NCI-H82 (cell line): ENCODE measurements around the gene ARMC2.
"Not testable (repeated sequence)": the region's sequence is repeated elsewhere in the genome, so short reads cannot be mapped to it uniquely, and the experiment has no call there.

Experiments used
- DNase-seq: peaks from one replicate; lab custom pipeline; 2025; lab: John Stamatoyannopoulos, UW

The ARMC2 gene

GRCh38 chr6:108916026-108916686 lies 67.9 kb downstream of the ARMC2 start:
- DNase-seq: no peak

DNA sequence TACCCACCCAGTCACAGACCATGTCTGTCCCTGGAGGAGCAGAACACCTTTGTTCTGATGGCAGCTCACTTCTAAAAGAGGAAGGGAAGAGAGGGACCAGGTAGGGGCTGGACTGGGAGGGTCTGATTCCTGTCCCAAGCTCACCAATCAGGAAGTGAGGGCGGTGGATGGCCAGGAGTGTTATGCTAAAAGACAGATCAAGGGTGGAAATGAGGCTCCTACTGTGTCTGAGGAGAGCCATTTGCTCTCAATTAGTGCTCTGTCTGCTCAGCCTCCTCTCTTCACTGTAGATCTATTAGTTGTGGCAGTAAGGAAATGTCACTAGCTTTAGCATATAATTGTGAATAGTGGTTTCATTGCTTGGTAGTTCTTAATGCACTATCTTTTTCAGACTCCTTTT lies 72.5 kb downstream of the ARMC2 start:
- no peak for DNase-seq

GRCh38 chr6:108921547-108922361 lies 73.5 kb downstream of the ARMC2 start:
- no peak for DNase-seq

DNA sequence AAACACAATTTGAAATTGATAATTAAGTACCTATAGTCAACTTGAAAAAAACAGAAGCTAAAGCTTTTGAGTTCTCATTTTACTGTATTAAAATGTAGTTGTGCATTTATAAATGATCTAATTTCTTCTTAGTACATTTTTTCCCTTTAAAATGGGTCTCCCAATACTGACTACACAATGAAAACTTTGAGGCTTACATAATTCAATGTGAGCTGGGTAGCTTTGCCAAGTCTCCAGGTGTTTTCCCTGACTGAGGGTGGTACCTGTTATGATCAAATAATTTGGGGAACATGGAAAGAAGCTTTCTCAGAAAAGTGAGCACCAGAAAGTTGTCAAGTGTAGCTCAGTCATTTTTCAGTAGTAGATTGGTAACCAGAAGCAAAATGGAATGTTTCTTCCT lies 74.3 kb downstream of the ARMC2 start:
- DNase-seq: no peak

DNA sequence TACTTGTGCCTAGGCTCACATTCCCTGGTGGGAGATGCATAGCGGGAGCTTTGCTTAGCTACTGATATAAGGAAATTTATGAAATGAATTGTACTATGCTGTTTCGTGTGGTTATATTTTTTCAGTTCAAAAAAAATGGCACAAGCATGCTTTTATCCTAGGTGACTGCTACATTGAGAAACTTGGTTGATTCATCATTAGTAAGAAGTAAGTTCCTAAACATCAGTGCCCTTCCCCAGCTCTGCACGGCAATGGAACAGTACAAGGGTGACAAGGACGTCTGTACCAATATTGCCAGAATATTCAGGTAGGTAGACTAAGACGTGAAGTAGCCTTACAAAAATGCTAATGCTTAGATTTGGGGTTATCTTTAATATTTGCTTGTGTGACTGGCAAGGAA lies 79.7 kb downstream of the ARMC2 start:
- DNase-seq: no peak

- DNase-seq: no peak
These were observed 80.4 kb downstream of the ARMC2 start for GRCh38 chr6:108928650-108929049.

- DNase-seq: not testable (repeated sequence)
These were observed 82.9 kb downstream of the ARMC2 start for GRCh38 chr6:108931090-108931489.

GRCh38 chr6:108937170-108937569 lies 88.9 kb downstream of the ARMC2 start:
- no peak for DNase-seq

GRCh38 chr6:108940741-108941140 lies 92.5 kb downstream of the ARMC2 start:
- DNase-seq: no peak

DNA sequence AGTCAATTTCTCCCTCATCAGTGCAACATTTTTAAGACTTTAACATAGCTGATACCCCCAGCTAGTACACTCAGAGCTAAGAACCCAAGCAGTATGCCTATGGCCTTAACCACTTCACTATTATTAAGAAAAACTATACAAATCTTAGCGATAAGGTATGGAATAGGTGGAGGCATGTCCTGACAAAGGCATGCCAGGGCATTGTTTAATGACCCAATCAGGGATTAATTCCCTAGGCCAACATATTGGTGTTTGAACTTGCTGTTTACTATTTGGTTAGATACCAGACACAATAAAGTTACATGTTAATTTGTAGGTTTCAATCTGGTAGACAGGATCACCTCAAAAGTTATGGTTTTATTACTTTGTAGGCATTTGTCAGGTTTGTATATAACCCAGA lies 93.1 kb downstream of the ARMC2 start:
- DNase-seq: no peak

DNA sequence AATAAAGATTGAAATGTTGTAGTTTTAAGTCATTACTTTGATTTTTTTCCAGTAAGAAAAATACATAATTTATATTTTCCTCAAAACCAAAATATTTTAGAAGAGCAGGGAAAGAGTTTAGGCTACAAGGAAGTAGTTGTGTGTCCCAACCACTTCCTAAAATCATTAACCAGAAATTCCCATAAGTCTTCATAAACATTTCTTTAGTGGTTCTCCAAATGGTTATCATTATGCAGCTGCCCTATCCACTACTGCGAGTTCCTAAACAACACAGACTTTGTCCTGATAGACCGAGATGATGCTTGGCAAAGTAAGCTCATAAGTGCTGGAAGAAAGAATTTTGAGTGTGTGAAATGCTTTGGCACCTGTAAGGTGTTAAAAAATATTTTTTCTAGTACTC lies 93.6 kb downstream of the ARMC2 start:
- DNase-seq: no peak

GRCh38 chr6:108942556-108943492 lies 94.6 kb downstream of the ARMC2 start:
- DNase-seq: peak; percentile 7

DNA sequence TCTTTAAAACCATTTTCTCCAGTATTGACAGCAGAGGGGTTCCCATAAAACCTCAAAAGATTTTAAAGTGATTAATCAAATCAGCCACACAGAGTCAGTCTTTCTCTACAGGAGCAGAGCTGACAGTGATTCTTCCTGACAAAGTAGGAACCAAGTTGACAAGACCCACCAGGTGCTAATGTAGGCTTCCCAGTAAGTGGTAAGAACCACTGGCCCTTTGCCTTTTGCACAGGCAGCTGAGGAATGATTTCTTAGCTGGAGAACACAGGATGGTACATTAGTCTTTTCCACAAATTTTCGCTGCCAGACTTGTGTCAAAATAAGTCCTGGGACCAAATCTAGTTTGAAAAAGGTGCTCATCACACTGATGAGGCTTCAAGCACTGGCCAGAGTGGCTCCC lies 95.8 kb downstream of the ARMC2 start:
- DNase-seq: peak; percentile 10

GRCh38 chr6:108944707-108945680 lies 96.8 kb downstream of the ARMC2 start:
- no peak for DNase-seq

DNA sequence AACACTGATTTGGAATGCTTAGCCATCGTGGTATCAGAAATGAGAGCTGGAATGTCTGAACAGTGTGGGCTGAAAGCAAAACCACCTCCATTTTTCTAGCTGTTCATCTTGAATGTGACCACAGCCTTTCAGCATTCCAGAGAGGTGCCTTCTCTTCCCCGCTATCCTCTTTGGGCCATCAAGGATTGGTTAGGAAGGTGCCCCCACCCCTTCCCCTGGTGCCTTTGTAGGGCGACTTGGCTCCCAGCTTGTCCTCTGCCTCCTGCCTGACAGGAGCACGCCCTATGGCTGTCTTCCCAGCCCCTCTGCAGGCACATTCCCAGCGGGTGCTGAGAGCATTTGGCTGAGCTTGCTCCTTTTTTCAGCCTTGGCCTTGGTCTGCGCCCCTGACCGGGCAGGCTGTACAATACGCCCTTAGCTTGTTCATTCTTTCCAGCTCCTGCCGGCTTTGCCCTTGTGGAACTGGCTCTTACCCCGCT lies 97.5 kb downstream of the ARMC2 start:
- no peak for DNase-seq

- DNase-seq: no peak
These were observed 98.5 kb downstream of the ARMC2 start for GRCh38 chr6:108946695-108947094.

- no peak for DNase-seq
These were observed 99.1 kb downstream of the ARMC2 start for GRCh38 chr6:108947114-108947854.

GRCh38 chr6:108948181-108948661 lies 100.0 kb downstream of the ARMC2 start:
- no peak for DNase-seq

DNA sequence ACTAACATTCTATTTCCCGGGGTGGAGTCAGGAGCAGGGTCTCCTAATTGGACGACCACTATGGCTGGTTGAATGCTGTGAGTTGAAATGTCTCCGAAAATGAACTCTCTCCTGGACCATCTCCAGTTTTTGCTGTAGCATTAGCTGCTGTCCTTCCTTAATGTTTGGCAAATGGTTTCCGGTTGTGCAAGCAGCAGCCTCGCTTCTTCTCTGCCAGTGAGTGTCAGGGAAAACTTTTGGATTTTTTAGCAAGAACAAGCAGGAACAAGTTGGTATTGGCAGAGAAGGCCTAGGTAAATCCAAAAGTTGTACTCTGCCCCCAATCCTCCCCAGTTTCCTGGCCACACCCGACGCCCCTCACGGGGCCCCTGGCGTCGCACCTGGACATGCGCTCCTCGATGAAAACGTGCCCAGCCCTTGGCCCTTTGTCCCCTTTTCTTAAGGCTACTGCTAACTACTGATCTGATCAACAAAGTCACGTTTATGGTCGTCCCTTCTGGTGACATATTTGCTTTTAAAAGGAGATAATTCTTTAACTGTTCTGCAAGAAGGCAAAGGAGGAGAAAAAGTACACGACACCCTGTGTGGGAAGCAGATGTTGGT lies 103.2 kb downstream of the ARMC2 start:
- no peak for DNase-seq
